K562 (cell line): ENCODE measurements around the gene SUCLG1. TPM values are rescaled to one million over a fixed set of nuclear protein-coding genes. Genes with fewer than 3 reads are reported as not detected.

Experiments used
- BRD9 ChIP-seq: fragments of 450-650 bp; IDR thresholded peaks from 2 replicates; pipeline ENCODE4 v1.6.1; 2018; ENCODE audit warnings: low read depth; ENCODE audit not compliant: partially characterized antibody
- FOXP1 ChIP-seq: sonication (generic); formaldehyde crosslinking; IDR thresholded peaks from 2 replicates; pipeline ENCODE4 v1.8.0; 2022; ENCODE audit warnings: mild to moderate bottlenecking, missing genetic modification reagents
- PCBP1 ChIP-seq: fragments of 200-400 bp; formaldehyde crosslinking; IDR thresholded peaks from 2 replicates; pipeline ENCODE4 v1.6.1; 2018; ENCODE audit warnings: mild to moderate bottlenecking, low read depth, low read length; ENCODE audit not compliant: poor library complexity, severe bottlenecking
- RNF2 ChIP-seq: sonication (generic); IDR thresholded peaks from 2 replicates; pipeline ENCODE4 v1.6.1; 2016
- SAFB ChIP-seq: fragments of 200-400 bp; formaldehyde crosslinking; IDR thresholded peaks from 2 replicates; pipeline ENCODE4 v1.6.1; 2017; ENCODE audit warnings: low read depth, low read length, borderline replicate concordance
- SRSF9 ChIP-seq: fragments of 200-400 bp; formaldehyde crosslinking; IDR thresholded peaks from 2 replicates; pipeline ENCODE4 v1.6.1; 2017; ENCODE audit warnings: low read depth, low read length, borderline replicate concordance
- ZBTB17 ChIP-seq: fragments of 450-650 bp; formaldehyde crosslinking; IDR thresholded peaks from 2 replicates; pipeline ENCODE4 v1.4.0; 2020; ENCODE audit warnings: mild to moderate bottlenecking
- ZNF197 ChIP-seq: fragments of 200-800 bp; sonication (Bioruptor generic); IDR thresholded peaks from 2 replicates; pipeline ENCODE4 v1.6.1; 2016; ENCODE audit warnings: low read depth, missing genetic modification characterization, missing compliant biosample characterization
- ZNF766 ChIP-seq: fragments of 200-800 bp; sonication (Bioruptor generic); conservative IDR thresholded peaks from 2 replicates; pipeline ENCODE4 v1.6.1; 2016; ENCODE audit warnings: missing genetic modification characterization, missing compliant biosample characterization
- polyA plus RNA-seq, 8 experiments: library from polyadenylated mRNA; depleted of rRNA in 4 of 8; stranded (reverse) in 5 of 8; unstranded in 3 of 8; fragments of >200 nt; fragmentation: Nextera tagmentation in 2 of 8; fragmentation: Illumina TruSeq in 1 of 8; extraction: Ambion mirVana in 2 of 8; extraction: Trizol in 1 of 8; gene quantifications; 2 replicates each; pipeline versions ENCODE4 v1.2.1 to v1.2.3, GENCODE V29; 2011 to 2014; ENCODE audit warnings: inconsistent platforms in 1 of 8, missing spikeins in 1 of 8
- total RNA-seq, 7 experiments: library from RNA; depleted of rRNA in 6 of 7; stranded (reverse); fragments of >200 nt in 6 of 7; fragmentation: Illumina TruSeq in 2 of 7; extraction: Trizol in 2 of 7; gene quantifications; 2 replicates each; pipeline versions ENCODE4 v1.2.1 to v1.2.3, GENCODE V29; 2011 to 2021; ENCODE audit warnings: low replicate concordance in 1 of 7
- TF ChIP-seq, protein P1 (sequence below): fragments of 150-350 bp; IDR thresholded peaks from 2 replicates; pipeline ENCODE4 v1.6.1; 2014; ENCODE audit warnings: low read depth, mild to moderate bottlenecking, low read length, borderline replicate concordance

SUCLG1 gene
- total and polyA plus RNA-seq, 9 of the 15 experiments (the other 6 are each of a cell fraction or from before 2014, with no cell fraction given), result 90.5 to 325 (median 115) TPM

DNA sequence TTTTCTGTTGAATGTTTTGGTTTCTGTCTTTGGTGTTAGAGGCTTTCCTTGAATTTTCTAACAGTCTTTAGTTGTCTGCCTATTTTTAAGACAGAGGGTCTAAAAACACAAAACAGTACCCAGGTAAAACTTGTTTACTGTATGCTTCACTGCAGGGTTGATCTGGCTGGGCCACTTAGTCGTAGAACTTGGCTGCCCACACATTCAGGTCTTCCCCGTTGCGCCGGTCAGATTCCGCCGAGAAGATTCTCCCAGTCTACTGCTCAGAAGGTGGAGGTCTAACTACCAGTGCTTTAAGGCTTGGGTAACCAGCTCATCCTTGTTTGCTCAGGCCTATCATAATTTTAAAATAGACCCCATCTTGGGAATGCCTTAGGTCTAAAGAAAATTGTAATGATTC, 32.7 kb upstream of the SUCLG1 start (continued):
- TF ChIP-seq, protein P1, sequence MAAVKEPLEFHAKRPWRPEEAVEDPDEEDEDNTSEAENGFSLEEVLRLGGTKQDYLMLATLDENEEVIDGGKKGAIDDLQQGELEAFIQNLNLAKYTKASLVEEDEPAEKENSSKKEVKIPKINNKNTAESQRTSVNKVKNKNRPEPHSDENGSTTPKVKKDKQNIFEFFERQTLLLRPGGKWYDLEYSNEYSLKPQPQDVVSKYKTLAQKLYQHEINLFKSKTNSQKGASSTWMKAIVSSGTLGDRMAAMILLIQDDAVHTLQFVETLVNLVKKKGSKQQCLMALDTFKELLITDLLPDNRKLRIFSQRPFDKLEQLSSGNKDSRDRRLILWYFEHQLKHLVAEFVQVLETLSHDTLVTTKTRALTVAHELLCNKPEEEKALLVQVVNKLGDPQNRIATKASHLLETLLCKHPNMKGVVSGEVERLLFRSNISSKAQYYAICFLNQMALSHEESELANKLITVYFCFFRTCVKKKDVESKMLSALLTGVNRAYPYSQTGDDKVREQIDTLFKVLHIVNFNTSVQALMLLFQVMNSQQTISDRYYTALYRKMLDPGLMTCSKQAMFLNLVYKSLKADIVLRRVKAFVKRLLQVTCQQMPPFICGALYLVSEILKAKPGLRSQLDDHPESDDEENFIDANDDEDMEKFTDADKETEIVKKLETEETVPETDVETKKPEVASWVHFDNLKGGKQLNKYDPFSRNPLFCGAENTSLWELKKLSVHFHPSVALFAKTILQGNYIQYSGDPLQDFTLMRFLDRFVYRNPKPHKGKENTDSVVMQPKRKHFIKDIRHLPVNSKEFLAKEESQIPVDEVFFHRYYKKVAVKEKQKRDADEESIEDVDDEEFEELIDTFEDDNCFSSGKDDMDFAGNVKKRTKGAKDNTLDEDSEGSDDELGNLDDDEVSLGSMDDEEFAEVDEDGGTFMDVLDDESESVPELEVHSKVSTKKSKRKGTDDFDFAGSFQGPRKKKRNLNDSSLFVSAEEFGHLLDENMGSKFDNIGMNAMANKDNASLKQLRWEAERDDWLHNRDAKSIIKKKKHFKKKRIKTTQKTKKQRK, result no peak
- TF ChIP-seq ZBTB17 (CRISPR knock-in tag) (no peak), PCBP1 (no peak), BRD9 (no peak), SAFB (no peak), ZNF197 (CRISPR knock-in tag) (no peak), RNF2 (no peak), FOXP1 (no peak), ZNF766 (no peak), SRSF9 (no peak)
- TF ChIP-seq, all 486 proteins: peak for 0
